CD14-positive monocyte (primary cell): ENCODE results near the gene NAP1L3. TPM values are rescaled to one million over a fixed set of nuclear protein-coding genes. Genes with fewer than 3 reads are reported as not detected.

Experiments
- DNase-seq, 3 donors: peaks; one replicate each; pipeline ENCODE4 v3.0.0-alpha.2; 2011 to 2022
- H2AFZ ChIP-seq: 2 replicates; pipeline ENCODE4 v1.6.0; 2012; ENCODE audit warnings: mild to moderate bottlenecking, low read depth, low read length, inconsistent platforms; ENCODE audit not compliant: insufficient read depth, poor library complexity, severe bottlenecking
- H3K27ac ChIP-seq, 2 donors: 1 replicate in 1 of 2; 2 replicates in 1 of 2; pipeline ENCODE4 v1.5.1; 2012 to 2013; ENCODE audit warnings: low read length in 2 of 2, control low read depth in 1 of 2, inconsistent platforms in 1 of 2, low read depth in 1 of 2, mild to moderate bottlenecking in 1 of 2
- H3K27me3 ChIP-seq, 2 donors: one replicate each; pipeline versions ENCODE4 v1.6.0 to v1.6.1; 2011 to 2013; ENCODE audit warnings: low read length in 2 of 2; ENCODE audit not compliant: control insufficient read depth in 2 of 2, insufficient read depth in 2 of 2
- H3K36me3 ChIP-seq, 2 donors: replicated peaks in 1 of 2; 1 replicate in 1 of 2; 2 replicates in 1 of 2; pipeline versions ENCODE4 v1.5.1 to v1.6.1; 2012 to 2013; ENCODE audit warnings: low read length in 2 of 2, control low read depth in 1 of 2, inconsistent platforms in 1 of 2, mild to moderate bottlenecking in 1 of 2; ENCODE audit not compliant: insufficient read depth in 2 of 2, control insufficient read depth in 1 of 2
- H3K4me1 ChIP-seq, 2 donors: 1 replicate in 1 of 2; 2 replicates in 1 of 2; pipeline versions ENCODE4 v1.5.1 to v1.6.1; 2012 to 2013; ENCODE audit warnings: low read length in 2 of 2, control low read depth in 1 of 2, inconsistent platforms in 1 of 2, mild to moderate bottlenecking in 1 of 2, moderate library complexity in 1 of 2; ENCODE audit not compliant: insufficient read depth in 2 of 2, control insufficient read depth in 1 of 2
- H3K4me2 ChIP-seq: replicated peaks from 2 replicates; pipeline ENCODE3; 2012; ENCODE audit warnings: low read length, moderate library complexity, mild to moderate bottlenecking; ENCODE audit not compliant: poor library complexity, severe bottlenecking; ENCODE audit errors: extremely low read depth
- H3K4me3 ChIP-seq, 3 experiments: fragments of 200-600 bp in 1 of 3; sonication (generic) in 1 of 3; replicated peaks in 1 of 3; 1 replicate in 2 of 3; 2 replicates in 1 of 3; pipeline ENCODE4 v1.5.1; 2011 to 2013; ENCODE audit warnings: low read length in 3 of 3, mild to moderate bottlenecking in 3 of 3, control low read depth in 2 of 3, low read depth in 2 of 3, inconsistent platforms in 1 of 3, moderate library complexity in 1 of 3
- H3K79me2 ChIP-seq: 2 replicates; pipeline ENCODE4 v1.6.0; 2012; ENCODE audit warnings: mild to moderate bottlenecking, control low read depth, inconsistent platforms, low read length, moderate library complexity; ENCODE audit not compliant: insufficient read depth
- H3K9ac ChIP-seq: 2 replicates; pipeline ENCODE4 v1.6.0; 2017; ENCODE audit warnings: low read length, mild to moderate bottlenecking; ENCODE audit not compliant: insufficient read depth, poor library complexity, severe bottlenecking
- H3K9me3 ChIP-seq, 2 donors: replicated peaks in 1 of 2; 1 replicate in 1 of 2; 2 replicates in 1 of 2; pipeline versions ENCODE4 v1.5.1 to v1.6.1; 2012 to 2013; ENCODE audit warnings: low read length in 2 of 2, control low read depth in 1 of 2; ENCODE audit not compliant: control insufficient read depth in 1 of 2, insufficient read depth in 1 of 2
- H4K20me1 ChIP-seq: 2 replicates; pipeline ENCODE4 v1.6.0; 2012; ENCODE audit warnings: mild to moderate bottlenecking, low read length, control low read depth, moderate library complexity; ENCODE audit not compliant: insufficient read depth
- H3K27ac Mint-ChIP-seq, 7 donors: one replicate each; pipeline ENCODE4 v1.8.0; 2020; ENCODE audit warnings: mild to moderate bottlenecking in 7 of 7, mixed read lengths in 7 of 7, moderate library complexity in 6 of 7, inconsistent platforms in 2 of 7
- H3K27me3 Mint-ChIP-seq, 3 donors: one replicate each; pipeline ENCODE4 v1.8.0; 2021 to 2022; ENCODE audit warnings: low read depth in 3 of 3, mild to moderate bottlenecking in 3 of 3, mixed read lengths in 3 of 3, moderate library complexity in 3 of 3, inconsistent platforms in 1 of 3
- H3K36me3 Mint-ChIP-seq, 2 donors: one replicate each; pipeline ENCODE4 v1.8.0; 2020; ENCODE audit warnings: mixed read lengths in 2 of 2, inconsistent platforms in 1 of 2, mild to moderate bottlenecking in 1 of 2
- H3K4me1 Mint-ChIP-seq: one replicate; pipeline ENCODE4 v1.8.0; 2020; ENCODE audit warnings: mild to moderate bottlenecking, mixed read lengths
- H3K4me3 Mint-ChIP-seq, 2 donors: one replicate each; pipeline ENCODE4 v1.8.0; 2020; ENCODE audit warnings: mild to moderate bottlenecking in 2 of 2, mixed read lengths in 2 of 2, moderate library complexity in 1 of 2
- H3K9me3 Mint-ChIP-seq, 7 donors: one replicate each; pipeline ENCODE4 v1.8.0; 2020 to 2022; ENCODE audit warnings: mixed read lengths in 7 of 7, mild to moderate bottlenecking in 6 of 7, moderate library complexity in 6 of 7, inconsistent platforms in 2 of 7
- WGBS: methylation state at CpG from one replicate; pipeline ENCODE4 v1.1.5; 2013; ENCODE audit warnings: missing lambda C conversion rate; ENCODE audit not compliant: insufficient coverage; 5-methylcytosine and 5-hydroxymethylcytosine counted together
- intact Hi-C, 2 donors: fragments of 100-400 bp; cut with micrococcal nuclease; formaldehyde crosslinking; loops; one replicate each; pipeline versions ENCODE4 v1.15.0 to v1.15.1; 2023
- polyA plus RNA-seq, 3 donors: library from polyadenylated mRNA; depleted of rRNA in 1 of 3; unstranded in 2 of 3; stranded (reverse) in 1 of 3; fragments of 300-500 nt in 2 of 3; fragments of >200 nt in 1 of 3; fragmentation: Illumina TruSeq in 2 of 3; gene quantifications; 1 replicate in 2 of 3; 2 replicates in 1 of 3; pipeline ENCODE4 v1.2.3, GENCODE V29; 2012 to 2021
- TF ChIP-seq, protein P1 (sequence below): fragments of 200-600 bp; IDR thresholded peaks from one replicate; pipeline ENCODE4 v1.8.0; 2022; ENCODE audit warnings: antibody characterized with exemption, mild to moderate bottlenecking

NAP1L3 gene
- polyA plus RNA-seq, 3 donors = not detected

DNA sequence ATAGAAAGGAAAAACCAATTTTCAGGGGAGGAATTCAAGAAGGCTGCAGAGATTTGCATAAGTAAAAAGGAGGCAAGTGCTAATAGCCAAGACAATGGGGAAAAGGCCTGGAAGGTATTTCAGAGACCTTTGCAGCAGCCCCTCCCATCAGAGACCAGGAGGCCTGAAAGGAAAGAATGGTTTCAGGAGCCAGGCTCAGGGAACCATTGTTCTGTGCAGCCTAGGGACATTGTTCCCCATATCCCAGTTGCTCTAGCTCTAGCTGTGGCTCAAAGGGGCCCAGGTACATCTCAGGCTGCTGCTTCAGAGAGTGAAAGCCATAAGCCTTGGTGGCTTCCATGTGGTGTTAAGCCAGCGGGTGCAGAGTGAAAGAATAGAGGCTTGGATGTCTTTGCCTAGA lies 24.0 kb downstream of the NAP1L3 start:
- Histone ChIP-seq H3K4me2 (no peak overlapping the region), H3K9ac (no peak overlapping the region), H3K79me2 (no peaks in the 10 kb centered on the region), H3K4me1 (no peaks in the 10 kb centered on the region), H2AFZ (no peak overlapping the region), H4K20me1 (no peaks in the 10 kb centered on the region), H3K27ac (no peak overlapping the region), H3K9me3 (peaks cover 0 to 7% of the 10 kb centered on the region in 2 donors), H3K4me3 (no peak overlapping the region), H3K36me3 (no peaks in the 10 kb centered on the region), H3K27me3 (no peaks in the 10 kb centered on the region)
- H3K4me3 Mint-ChIP-seq = no peak overlapping the region
- WGBS = no CpG with 5 or more reads among the region's 1 CpG
- no peak for DNase-seq
- H3K36me3 Mint-ChIP-seq = no peaks in the 10 kb centered on the region
- intact Hi-C loops = no loop called here
- no peaks in the 10 kb centered on the region for H3K27me3 Mint-ChIP-seq
- H3K27ac Mint-ChIP-seq = no peak overlapping the region
- peaks cover 0 to 6% (median 0%) of the 10 kb centered on the region in 7 donors for H3K9me3 Mint-ChIP-seq
- TF ChIP-seq, protein P1, sequence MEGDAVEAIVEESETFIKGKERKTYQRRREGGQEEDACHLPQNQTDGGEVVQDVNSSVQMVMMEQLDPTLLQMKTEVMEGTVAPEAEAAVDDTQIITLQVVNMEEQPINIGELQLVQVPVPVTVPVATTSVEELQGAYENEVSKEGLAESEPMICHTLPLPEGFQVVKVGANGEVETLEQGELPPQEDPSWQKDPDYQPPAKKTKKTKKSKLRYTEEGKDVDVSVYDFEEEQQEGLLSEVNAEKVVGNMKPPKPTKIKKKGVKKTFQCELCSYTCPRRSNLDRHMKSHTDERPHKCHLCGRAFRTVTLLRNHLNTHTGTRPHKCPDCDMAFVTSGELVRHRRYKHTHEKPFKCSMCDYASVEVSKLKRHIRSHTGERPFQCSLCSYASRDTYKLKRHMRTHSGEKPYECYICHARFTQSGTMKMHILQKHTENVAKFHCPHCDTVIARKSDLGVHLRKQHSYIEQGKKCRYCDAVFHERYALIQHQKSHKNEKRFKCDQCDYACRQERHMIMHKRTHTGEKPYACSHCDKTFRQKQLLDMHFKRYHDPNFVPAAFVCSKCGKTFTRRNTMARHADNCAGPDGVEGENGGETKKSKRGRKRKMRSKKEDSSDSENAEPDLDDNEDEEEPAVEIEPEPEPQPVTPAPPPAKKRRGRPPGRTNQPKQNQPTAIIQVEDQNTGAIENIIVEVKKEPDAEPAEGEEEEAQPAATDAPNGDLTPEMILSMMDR = no peak
- no peaks in the 10 kb centered on the region for H3K4me1 Mint-ChIP-seq

DNA sequence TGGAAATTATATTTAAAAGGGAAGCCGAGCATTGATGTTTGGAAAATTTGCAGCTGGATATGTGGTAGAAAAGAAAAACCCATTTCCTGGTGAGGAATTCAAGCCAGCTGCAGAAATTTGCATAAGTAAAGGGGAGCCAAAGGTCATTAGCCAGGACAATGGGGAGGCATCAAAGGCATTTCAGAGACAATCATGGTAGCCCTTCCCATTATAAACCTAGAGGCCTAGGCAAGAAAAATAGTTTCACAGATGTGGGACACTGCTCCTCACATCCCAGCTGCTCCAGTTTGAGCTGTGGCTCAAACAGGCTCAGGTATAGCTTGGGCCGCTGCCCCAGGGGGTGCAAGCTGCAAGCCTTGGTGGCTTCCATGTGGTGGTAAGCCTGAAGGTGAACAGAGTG lies 35.8 kb downstream of the NAP1L3 start:
- no peak for DNase-seq
- WGBS = 75% methylated on average over 2 of the region's 2 CpGs
- no peak overlapping the region for H3K27ac Mint-ChIP-seq
- Histone ChIP-seq H3K79me2 (no peaks in the 10 kb centered on the region), H3K9ac (no peak overlapping the region), H3K36me3 (no peaks in the 10 kb centered on the region), H2AFZ (no peak overlapping the region), H3K9me3 (no peaks in the 10 kb centered on the region), H3K4me3 (no peak overlapping the region), H3K4me1 (no peaks in the 10 kb centered on the region), H3K4me2 (no peak overlapping the region), H3K27ac (no peak overlapping the region), H3K27me3 (no peaks in the 10 kb centered on the region), H4K20me1 (no peaks in the 10 kb centered on the region)
- intact Hi-C loops = no loop called here
- no peaks in the 10 kb centered on the region for H3K27me3 Mint-ChIP-seq
- no peak overlapping the region for H3K4me3 Mint-ChIP-seq
- H3K36me3 Mint-ChIP-seq = no peaks in the 10 kb centered on the region
- H3K4me1 Mint-ChIP-seq = no peaks in the 10 kb centered on the region
- TF ChIP-seq, protein P1 = no peak
- H3K9me3 Mint-ChIP-seq = no peaks in the 10 kb centered on the region

Other genes starting within 250 kb of the NAP1L3 start
- not detected for gene FAM133A, start 628 bp upstream of the NAP1L3 start, polyA plus RNA-seq